Measurements from ENCODE around the gene LPAR1. TPM values are rescaled to one million over a fixed set of nuclear protein-coding genes. Genes with fewer than 3 reads are reported as not detected.

LPAR1 gene
- total and polyA plus RNA-seq, 9 of the 15 experiments (the other 6 are each of a cell fraction or from before 2014, with no cell fraction given), result 0.13 TPM; not detected in 8

DNA sequence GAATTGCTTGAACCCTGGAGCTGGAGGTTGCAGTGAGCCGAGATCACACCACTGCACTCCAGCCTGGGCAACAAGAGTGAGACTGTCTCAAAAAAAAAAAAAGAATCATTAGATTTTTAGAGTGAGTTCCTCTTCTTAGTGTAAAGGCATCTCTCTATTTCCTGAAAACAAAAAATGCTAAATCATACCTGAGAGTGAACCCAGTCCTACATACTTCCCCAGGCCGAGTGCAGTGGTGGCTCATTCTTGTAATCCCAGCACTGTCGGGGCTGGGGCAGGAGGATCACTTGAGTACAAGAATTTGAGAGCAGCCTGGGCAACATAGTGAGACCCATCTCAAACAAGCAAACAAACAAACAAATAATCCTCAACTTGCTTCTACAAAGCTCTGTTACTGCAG is 38.2 kb upstream of the LPAR1 start (continued):
- TF ChIP-seq, protein P1, sequence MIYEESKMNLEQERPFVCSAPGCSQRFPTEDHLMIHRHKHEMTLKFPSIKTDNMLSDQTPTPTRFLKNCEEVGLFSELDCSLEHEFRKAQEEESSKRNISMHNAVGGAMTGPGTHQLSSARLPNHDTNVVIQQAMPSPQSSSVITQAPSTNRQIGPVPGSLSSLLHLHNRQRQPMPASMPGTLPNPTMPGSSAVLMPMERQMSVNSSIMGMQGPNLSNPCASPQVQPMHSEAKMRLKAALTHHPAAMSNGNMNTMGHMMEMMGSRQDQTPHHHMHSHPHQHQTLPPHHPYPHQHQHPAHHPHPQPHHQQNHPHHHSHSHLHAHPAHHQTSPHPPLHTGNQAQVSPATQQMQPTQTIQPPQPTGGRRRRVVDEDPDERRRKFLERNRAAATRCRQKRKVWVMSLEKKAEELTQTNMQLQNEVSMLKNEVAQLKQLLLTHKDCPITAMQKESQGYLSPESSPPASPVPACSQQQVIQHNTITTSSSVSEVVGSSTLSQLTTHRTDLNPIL (CRISPR knock-in tag; IDR thresholded peaks at IDR 0.05), result no peak

DNA sequence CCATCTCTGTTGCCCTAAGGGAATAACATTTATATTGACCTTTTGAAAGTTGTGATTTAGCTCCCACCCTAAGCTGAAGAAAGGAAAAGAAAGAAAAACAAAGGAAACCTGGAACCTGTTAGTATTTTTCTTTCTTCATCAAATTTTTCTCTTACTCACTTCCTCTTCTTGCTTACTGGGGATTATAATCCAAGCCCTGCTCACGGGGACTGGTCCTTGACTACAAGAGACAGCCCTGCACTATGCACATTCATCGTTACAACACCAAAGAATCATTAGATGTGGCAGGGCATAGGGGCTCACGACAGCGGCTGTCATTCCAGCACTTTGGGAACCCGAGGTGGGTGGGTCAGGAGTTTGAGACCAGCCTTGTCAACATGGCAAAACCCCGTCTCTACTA is 37.8 kb upstream of the LPAR1 start:
- Histone ChIP-seq H3K36me3 (ENCODE audit: control insufficient read depth, insufficient read depth, low read length) (no peaks in the 10 kb centered on the region), H3K9me1 (ENCODE audit: control insufficient read depth, insufficient read depth, low read length) (no peaks in the 10 kb centered on the region), H3K79me2 (ENCODE audit: control insufficient read depth, insufficient read depth, low read length) (no peaks in the 10 kb centered on the region), H3K9ac (ENCODE audit: insufficient read depth in 1 of 2, low read depth in 2 of 2, low read length in 2 of 2) (no peak overlapping the region), H3K4me1 (replicated peaks in 1 of 2; ENCODE audit: control insufficient read depth in 2 of 2, insufficient read depth in 2 of 2, low read length in 2 of 2) (no peaks in the 10 kb centered on the region), H4K20me1 (replicated peaks; ENCODE audit: control insufficient read depth, insufficient read depth, low read length) (no peaks in the 10 kb centered on the region), H2AFZ (ENCODE audit: low read depth, low read length) (no peak overlapping the region), H3K27me3 (ENCODE audit: control insufficient read depth in 2 of 2, insufficient read depth in 2 of 2, low read length in 2 of 2) (no peaks in the 10 kb centered on the region), H3K4me2 (ENCODE audit: insufficient read depth, low read length) (no peak overlapping the region), H3K27ac (ENCODE audit: extremely low read depth, low read depth, low read length) (no peak overlapping the region), H3K4me3 (no peak overlapping the region), H3K9me3 (replicated peaks; ENCODE audit: control insufficient read depth, insufficient read depth, low read depth, low read length) (no peaks in the 10 kb centered on the region)
- no TSS peak for BruUV-seq (replicated peaks)
- FAIRE-seq (no peak), DNase-seq (ENCODE audit: extremely low read depth in 1 of 4, low spot score in 3 of 4) (no peak), ATAC-seq (no peak)
- intact Hi-C loops (cut with micrococcal nuclease) (no loop called here), in situ Hi-C loops (cut with MboI) (no loop called here)
- TF ChIP-seq HNRNPUL1 (IDR thresholded peaks at IDR 0.05; ENCODE audit: low read length) (no peak), ZNF354B (CRISPR knock-in tag; IDR thresholded peaks at IDR 0.05) (no peak), NR4A1 (CRISPR knock-in tag; IDR thresholded peaks at IDR 0.05) (no peak), NR4A1 (tag; IDR thresholded peaks at IDR 0.05) (no peak), PHF8 (IDR thresholded peaks at IDR 0.05; ENCODE audit: borderline replicate concordance, low read length) (no peak), DMBX1 (CRISPR knock-in tag; IDR thresholded peaks at IDR 0.05; ENCODE audit: borderline replicate concordance) (no peak), SIRT6 (IDR thresholded peaks at IDR 0.05; ENCODE audit: low read depth, low read length) (no peak)
- TF ChIP-seq, protein P2, sequence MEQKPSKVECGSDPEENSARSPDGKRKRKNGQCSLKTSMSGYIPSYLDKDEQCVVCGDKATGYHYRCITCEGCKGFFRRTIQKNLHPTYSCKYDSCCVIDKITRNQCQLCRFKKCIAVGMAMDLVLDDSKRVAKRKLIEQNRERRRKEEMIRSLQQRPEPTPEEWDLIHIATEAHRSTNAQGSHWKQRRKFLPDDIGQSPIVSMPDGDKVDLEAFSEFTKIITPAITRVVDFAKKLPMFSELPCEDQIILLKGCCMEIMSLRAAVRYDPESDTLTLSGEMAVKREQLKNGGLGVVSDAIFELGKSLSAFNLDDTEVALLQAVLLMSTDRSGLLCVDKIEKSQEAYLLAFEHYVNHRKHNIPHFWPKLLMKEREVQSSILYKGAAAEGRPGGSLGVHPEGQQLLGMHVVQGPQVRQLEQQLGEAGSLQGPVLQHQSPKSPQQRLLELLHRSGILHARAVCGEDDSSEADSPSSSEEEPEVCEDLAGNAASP (IDR thresholded peaks at IDR 0.05), result no peak
- TF ChIP-seq, protein P3, sequence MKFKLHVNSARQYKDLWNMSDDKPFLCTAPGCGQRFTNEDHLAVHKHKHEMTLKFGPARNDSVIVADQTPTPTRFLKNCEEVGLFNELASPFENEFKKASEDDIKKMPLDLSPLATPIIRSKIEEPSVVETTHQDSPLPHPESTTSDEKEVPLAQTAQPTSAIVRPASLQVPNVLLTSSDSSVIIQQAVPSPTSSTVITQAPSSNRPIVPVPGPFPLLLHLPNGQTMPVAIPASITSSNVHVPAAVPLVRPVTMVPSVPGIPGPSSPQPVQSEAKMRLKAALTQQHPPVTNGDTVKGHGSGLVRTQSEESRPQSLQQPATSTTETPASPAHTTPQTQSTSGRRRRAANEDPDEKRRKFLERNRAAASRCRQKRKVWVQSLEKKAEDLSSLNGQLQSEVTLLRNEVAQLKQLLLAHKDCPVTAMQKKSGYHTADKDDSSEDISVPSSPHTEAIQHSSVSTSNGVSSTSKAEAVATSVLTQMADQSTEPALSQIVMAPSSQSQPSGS (CRISPR knock-in tag; IDR thresholded peaks at IDR 0.05), result no peak
- TF ChIP-seq, protein P4, sequence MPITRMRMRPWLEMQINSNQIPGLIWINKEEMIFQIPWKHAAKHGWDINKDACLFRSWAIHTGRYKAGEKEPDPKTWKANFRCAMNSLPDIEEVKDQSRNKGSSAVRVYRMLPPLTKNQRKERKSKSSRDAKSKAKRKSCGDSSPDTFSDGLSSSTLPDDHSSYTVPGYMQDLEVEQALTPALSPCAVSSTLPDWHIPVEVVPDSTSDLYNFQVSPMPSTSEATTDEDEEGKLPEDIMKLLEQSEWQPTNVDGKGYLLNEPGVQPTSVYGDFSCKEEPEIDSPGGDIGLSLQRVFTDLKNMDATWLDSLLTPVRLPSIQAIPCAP (CRISPR knock-in tag; IDR thresholded peaks at IDR 0.05; ENCODE audit: borderline replicate concordance), result no peak
- CTCF ChIA-PET (ENCODE audit: low intra/inter-chr PET ratio), result no interaction called here
- POLR2A ChIA-PET, result no interaction called here
- 4% methylated on average over 5 of the region's 6 CpGs for WGBS (ENCODE audit: insufficient coverage, low coverage, missing lambda C conversion rate)

Data from K562 (cell line).